Stimulated activated CD4-positive, alpha-beta T cell treated with anti-CD3 and anti-CD28 coated beads, Interleukin-12 subunit alpha, Interleukin-12 subunit beta, amount 100 ng/mL, for 48 hours (primary cell): ENCODE data around the gene CASP3.
"Not testable (repeated sequence)": the region's sequence is repeated elsewhere in the genome, so short reads cannot be mapped to it uniquely, and the experiment has no call there.

Source experiments
- DNase-seq, 3 donors: peaks; one replicate each; pipeline ENCODE4 v3.0.0-alpha.2; 2020; ENCODE audit warnings: low read depth in 2 of 3, low spot score in 1 of 3

The CASP3 gene

GRCh38 chr4:184664445-184665210 is 15.4 kb upstream of the CASP3 start:
- DNase-seq: no peak

GRCh38 chr4:184662236-184662635 is 13.0 kb upstream of the CASP3 start:
- DNase-seq: no peak

GRCh38 chr4:184660978-184661377 is 11.7 kb upstream of the CASP3 start:
- no peak for DNase-seq

GRCh38 chr4:184657820-184658219 is 8.6 kb upstream of the CASP3 start:
- DNase-seq: not testable (repeated sequence)

GRCh38 chr4:184657144-184657543 is 7.9 kb upstream of the CASP3 start:
- DNase-seq: no peak

GRCh38 chr4:184655889-184656869 is 6.9 kb upstream of the CASP3 start:
- DNase-seq: no peak

GRCh38 chr4:184653650-184654049 is 4.4 kb upstream of the CASP3 start:
- DNase-seq: no peak

GRCh38 chr4:184652681-184653080 is 3.4 kb upstream of the CASP3 start:
- not testable (repeated sequence) for DNase-seq

GRCh38 chr4:184651899-184652298 is 2.7 kb upstream of the CASP3 start:
- DNase-seq: no peak

GRCh38 chr4:184649971-184650855 is 966 bp upstream of the CASP3 start:
- peak in 1 of 3 donors; percentile 16 for DNase-seq

GRCh38 chr4:184648313-184649025 is 778 bp downstream of the CASP3 start:
- peak in 1 of 3 donors; percentile 37 for DNase-seq

- DNase-seq: no peak
Observed at GRCh38 chr4:184648054-184648312, 1.3 kb downstream of the CASP3 start.

GRCh38 chr4:184647266-184648053 is 1.8 kb downstream of the CASP3 start:
- DNase-seq: no peak

- DNase-seq: no peak
Observed at GRCh38 chr4:184645904-184646610, 3.2 kb downstream of the CASP3 start.

GRCh38 chr4:184644553-184645307 is 4.5 kb downstream of the CASP3 start:
- no peak for DNase-seq

GRCh38 chr4:184643731-184644130 is 5.5 kb downstream of the CASP3 start:
- no peak for DNase-seq

- DNase-seq: no peak
Observed at GRCh38 chr4:184641451-184641850, 7.8 kb downstream of the CASP3 start.

GRCh38 chr4:184641022-184641421 is 8.2 kb downstream of the CASP3 start:
- DNase-seq: no peak

- DNase-seq: no peak
Observed at GRCh38 chr4:184636897-184637296, 12.3 kb downstream of the CASP3 start.
